HL-60/S4 (cell line): ENCODE measurements around the gene ZMYND19.
"Not testable (repeated sequence)": the region's sequence is repeated elsewhere in the genome, so short reads cannot be mapped to it uniquely, and the experiment has no call there.

Source experiments
- in situ Hi-C: fragments of 300-500 bp; cut with MboI; formaldehyde crosslinking; loops from 2 replicates; pipeline ENCODE4 v1.14.3; 2022; ENCODE audit warnings: low sequenced_read_pairs

Gene ZMYND19

GRCh38 chr9:137590469-137591383 lies at the start of gene ZMYND19:
Gene ZMYND19, minus strand, starts transcription at chr9:137590512. Its CDS starts 249 bp downstream, at chr9:137590263.
- in situ Hi-C loops, result no loop called here

- in situ Hi-C loops, result no loop called here
Measured at GRCh38 chr9:137639303-137640051, 49.2 kb upstream of the ZMYND19 start.

GRCh38 chr9:137638680-137639079 lies 48.4 kb upstream of the ZMYND19 start:
- in situ Hi-C loops, result no loop called here

DNA sequence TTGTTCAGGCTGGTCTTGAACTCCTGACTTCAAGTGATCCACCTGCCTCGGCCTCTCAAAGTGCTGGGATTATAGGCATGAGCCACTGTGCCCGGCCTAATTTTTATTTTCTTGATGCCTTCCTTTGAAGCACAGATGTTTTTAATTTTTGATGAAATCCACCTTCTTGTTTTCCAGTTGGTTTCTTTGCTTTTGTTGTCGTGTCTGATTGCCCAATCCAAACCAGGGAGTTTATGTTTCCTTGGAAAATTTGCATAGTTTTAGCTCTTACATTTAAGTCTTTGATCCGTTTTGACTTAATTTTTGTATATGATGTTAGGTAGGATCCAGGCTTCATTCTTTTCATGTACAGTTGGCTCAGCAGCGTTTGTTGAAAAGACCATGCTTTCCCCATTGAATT lies 43.7 kb upstream of the ZMYND19 start:
- in situ Hi-C loops, result no loop called here

DNA sequence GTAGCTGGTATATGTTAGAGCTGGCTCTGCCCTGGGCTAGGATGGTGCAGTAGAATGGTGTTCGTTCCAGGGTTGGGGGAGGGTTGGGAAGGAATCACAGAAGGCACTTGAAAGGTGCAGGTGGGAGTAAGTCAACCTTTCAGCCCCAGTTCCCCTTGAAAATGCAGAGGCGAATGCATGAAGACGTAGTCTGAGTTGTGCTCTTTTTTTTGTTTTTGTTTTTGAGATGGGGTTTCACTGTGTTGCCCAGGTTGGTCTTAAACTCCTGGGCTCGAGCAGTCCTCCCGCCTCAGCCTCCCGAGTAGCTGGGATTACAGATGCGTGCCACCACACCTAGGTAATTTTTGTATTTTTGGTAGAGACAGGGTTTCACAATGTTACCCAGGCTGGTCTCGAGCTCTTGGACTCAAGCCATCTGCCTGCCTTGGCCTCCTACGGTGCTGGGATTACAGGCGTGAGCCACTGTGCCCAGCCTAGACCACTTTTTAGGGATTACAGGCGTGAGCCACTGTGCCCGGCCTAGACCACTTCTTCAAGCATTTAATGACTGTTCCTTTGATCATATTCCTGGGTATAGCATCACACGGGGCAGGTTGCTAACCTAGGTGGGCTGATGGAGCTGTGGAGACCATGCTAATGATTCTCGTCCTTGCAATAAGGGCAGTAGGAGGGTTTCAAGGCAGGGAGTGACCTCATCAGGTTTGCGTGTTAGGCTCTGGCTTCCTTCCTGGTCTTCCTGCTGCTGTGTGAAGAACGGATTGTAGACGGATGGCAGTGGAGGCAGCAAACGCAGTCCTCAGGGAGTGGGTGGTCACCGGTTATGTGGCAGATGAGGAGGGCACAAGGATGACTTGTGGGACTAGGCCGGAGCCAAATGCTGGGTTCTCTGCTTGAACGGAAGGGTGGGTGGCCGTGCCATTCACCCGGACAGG lies 42.2 kb upstream of the ZMYND19 start:
- in situ Hi-C loops, result no loop called here

DNA sequence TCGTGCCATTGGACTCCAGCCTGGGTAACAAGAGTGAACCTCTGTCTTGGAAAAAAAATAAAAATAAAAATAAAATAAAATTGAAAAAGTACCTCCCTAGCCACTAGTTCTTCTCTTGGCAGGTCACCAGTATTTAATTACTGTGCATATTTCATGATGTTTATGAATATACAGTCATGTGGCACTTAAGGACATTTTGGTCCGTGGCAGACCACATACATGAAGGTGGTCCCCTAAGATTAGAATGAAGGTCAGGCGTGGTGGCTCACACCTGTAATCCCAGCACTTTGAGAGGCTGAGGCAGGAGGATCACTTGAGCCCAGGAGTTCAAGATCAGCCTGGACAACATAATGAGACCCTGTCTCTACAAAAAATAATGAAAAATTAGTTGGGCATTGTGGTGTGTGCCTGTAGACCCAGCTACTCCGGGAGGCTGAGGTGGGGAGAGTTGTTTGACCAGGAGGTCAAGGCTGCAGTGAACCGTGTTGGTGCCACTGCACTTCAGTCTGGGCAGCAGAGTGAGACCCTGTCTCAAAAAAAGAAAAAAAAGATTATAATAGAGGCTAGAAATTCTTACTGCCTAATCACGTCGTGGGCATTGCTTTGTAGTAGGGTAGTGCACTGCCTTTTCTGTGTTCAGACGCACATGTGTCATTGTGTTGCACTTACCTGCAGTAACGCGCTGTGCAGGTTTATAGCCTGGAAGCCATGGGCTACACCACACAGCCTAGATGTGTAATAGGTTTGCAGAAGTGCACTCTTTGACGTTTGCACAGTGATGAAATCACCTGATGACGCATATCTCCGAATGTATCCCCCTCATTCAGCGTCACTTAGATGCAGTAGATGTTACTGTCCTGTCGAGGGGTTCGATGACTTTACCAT lies 41.3 kb upstream of the ZMYND19 start:
- in situ Hi-C loops, result no loop called here

DNA sequence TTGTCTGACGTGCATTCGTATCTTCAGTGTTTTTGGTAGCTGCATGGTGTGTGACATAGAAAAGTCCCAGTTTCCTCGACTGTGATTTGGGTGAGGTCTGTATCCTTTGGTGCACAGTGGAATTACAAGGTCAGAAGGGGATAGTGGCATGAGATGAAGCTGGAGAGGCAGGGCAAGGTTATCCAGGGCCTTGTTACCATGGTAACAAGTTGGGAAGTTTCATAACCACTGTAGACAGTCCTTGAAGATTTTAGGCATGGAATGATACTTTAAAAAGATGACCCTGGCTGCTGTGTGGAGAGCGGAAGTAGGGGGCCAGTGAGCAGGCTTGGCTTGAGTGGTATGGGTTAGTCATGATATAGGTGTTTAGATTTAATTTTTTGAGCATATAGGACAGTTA lies 40.4 kb upstream of the ZMYND19 start:
- in situ Hi-C loops, result no loop called here

DNA sequence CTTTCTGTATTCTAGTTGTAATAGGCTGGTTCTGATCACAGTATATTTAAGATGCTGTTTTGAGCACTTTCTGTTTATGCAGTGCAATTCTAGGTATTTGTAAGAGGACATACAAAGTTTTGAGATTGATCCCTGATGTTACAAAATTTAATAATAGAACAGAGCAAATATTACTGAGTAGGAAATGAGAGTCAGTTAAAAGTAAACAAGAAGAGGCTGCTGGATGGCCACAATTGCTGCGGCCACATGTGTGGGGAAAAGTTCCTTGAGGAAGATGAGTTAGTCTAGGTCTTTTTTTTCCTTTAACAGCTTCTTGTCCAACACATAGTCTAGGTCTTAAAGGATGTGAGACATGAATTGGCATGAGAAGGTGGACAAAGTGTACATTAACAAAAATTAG lies 39.8 kb upstream of the ZMYND19 start:
- in situ Hi-C loops, result no loop called here

DNA sequence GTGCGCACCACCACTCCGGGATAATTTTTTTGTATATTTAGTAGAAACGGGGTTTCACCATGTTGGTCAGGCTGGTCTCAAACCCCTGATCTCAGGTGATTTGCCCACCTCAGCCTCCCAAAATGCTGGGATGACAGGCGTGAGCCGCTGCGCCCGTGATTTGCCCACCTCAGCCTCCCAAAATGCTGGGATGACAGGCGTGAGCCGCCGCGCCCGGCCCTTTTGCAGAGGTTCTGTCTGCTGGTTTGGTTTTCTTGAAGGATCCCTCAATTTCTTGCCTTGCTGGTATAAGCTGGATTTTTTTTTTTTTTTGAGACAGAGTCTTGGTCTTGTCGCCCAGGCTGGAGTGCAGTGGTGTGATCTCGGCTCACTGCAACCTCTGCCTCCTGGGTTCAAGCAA lies 37.1 kb upstream of the ZMYND19 start:
- in situ Hi-C loops, result not testable (repeated sequence)

DNA sequence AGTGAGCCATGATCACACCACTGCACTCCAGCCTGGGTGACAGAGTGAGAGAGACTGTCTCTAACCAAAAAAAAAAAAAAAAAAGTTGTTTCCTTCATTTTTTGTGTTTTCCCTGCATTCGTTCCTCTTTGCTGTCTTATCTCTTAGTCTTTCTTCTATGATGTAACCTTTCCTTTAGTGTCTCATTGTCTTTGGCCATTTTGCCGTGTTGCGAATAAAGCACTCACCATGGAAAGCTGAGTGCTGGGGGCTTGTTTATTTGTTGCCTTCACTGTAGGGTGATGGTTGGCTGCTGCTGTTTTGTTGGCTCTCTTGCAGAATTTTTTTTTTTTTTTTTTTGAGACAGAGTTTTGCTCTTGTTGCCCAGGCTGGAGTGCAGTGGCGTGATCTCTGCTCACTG lies 36.2 kb upstream of the ZMYND19 start:
- in situ Hi-C loops, result no loop called here

DNA sequence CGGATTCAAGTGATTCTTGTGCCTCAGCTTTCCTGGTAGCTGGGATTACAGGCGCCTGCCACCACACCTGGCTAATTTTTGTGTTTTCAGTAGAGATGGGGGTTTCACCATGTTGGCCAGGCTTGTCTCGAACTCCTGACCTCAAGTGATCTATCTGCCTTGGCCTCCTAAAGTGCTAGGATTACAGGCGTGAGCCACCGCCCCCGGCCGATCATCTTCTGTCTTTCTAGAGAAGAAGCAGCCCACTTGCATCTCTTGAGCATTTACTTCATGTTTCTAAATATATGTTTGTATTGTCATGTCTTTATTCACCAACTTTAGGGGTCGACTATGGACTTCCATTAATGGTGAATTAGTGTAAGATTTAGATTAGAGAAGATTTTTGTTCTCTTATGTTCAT lies 31.9 kb upstream of the ZMYND19 start:
- in situ Hi-C loops, result not testable (repeated sequence)

- in situ Hi-C loops, result no loop called here
Measured at GRCh38 chr9:137621131-137621757, 30.9 kb upstream of the ZMYND19 start.

DNA sequence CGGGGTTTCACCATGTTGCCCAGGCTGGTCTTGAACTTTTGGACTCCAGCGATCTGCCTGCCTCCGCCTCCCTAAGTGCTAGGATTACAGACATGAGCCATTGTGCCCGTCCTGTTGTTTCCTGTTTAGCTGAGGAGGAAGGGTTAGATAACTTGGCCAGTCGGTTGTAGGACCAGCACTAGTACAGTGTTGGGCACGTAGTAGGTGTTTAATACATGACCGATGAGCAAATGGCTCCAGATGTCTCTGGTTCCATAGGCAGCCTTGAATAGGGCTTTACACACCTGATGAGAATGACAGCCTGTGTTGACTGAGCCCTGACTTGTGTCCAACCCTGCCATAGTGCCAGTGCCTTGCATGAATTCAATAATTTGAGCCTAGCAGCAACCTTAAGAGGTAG lies 30.3 kb upstream of the ZMYND19 start:
- in situ Hi-C loops, result no loop called here

DNA sequence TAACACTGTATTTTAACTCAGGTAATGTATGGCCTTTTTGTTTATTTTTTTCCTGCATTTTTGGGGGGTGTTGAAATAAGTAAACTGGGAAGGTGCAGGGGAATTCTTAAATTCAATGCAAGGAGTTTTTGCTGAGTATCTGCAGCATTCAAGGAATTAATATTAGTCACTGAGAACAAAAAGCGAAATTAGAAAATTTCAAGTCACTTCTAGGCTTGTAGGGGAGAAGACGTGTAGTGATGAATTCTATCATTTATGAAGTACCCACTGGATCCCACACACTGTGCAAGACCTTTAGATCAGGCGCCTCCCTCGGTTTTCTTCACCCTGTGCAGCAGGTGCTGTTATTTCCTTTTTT lies 29.7 kb upstream of the ZMYND19 start:
- in situ Hi-C loops, result no loop called here

DNA sequence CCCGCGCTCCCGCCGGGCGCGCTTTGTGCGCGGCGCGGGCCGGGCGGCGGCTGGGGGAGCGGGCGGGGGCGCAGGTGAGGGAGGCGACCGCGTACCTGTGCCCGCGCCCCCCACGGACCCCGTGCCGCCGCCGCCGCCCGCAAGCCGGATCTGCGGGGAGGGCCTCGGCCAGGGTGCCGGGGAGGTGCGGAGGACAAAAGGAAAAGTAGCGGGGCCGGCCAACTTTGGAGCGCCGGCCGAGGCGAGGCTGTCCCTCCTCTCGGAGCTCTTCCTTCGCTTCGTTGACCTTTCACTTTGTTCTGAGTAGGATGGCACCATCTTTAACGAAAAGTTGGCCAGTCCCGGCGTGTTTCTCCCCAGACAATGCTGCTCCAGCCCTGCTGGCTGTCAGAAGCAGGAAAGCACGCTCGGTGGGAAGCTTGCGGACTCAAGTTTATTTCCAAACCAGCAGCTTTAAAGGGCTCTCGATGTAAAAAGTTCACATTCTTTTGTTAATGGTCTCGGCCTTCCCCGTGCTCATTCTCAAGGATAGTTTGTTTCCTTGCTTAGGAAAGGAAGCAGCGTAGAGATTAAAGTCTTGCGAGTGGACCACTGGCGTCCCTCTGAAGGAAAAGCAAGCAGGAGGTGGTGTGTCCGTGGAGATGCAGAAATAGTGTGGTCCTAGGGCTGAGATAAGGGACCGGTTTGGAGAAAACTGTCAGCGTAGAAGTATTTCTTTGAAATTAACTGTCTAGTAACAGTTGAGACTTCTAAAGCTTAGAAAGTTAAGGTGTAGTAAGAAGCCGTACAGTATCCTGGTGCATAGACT lies 29.1 kb upstream of the ZMYND19 start:
- in situ Hi-C loops, result no loop called here

DNA sequence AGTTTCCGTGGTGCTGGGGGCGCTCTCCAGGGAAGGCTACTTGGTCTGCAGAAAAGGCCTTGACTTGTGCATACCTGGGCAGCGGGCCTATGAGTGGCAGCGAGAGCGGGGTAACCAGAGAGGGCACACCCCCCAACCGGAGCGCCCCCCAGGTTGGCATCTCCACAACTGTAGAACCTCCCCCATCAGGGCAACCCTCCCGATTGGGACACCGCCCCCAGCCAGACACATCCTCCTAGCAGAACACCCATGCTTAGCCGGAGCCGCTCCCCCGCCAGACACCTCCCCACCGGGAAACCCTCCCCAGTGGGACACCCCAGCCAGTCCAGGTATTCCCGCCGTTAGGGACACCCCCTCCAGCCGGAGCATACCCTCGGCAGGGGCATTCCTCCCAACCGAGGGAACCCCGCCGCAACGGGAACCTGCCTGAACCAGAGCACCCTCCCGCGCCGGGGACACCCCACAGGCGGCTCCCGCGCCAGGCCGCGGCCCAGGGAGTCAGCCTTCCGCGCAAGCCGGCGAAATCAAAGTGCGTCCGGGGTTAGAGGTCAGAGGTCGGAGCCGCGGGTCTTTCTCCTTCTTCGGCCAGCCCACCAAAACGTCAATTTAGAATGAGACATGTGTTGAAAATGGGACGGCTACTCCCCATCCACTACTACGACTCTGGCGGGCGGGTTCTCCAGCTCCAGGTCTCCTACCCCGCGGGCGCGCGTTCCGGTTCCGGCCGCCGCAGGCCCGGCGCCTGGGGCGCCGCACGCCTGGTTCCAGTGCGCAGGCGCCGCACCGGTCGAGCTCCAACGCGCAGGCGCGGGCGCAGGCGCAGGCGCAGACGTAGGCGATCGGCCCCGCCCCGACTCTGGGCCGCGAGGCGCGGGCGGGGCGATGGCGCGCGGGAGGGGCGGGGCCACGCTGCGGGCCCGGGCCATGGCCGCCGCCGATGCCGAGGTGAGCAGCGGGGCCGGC lies 28.1 kb upstream of the ZMYND19 start, which contains the start of gene EHMT1:
EHMT1 (plus strand) TSS at position 901 of the 963 bp plus-strand sequence; CDS start at position 925, 24 bp downstream.
- in situ Hi-C loops, result no loop called here

DNA sequence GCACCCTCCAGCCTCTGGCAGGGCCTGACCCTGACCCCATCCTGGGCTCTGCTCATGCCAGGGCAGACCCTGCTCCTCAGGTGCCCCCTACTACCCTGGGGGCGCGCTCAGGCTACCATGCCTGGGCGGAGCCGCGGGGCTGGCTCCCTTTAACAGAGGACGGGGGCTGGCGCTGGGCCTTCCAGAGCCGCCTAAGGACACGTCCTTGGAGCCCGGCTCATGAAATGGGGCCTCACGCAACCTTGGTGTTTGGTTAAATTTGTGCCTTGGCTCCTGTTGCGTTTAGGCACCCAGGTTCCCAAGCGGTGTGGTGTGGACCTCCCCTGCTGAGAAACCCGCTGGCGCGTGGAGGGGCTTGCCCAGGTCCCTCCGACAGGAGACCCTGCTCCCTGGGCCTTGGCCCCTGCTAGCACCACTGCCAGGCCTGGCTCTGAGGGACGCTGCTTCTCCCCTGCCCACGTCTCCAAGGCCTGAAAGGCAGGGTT lies 25.1 kb upstream of the ZMYND19 start:
- in situ Hi-C loops, result no loop called here
